Measurements from ENCODE around the gene DNASE1.

DNASE1 gene

GRCh38 chr16:3665508-3665907, 11.0 kb downstream of the DNASE1 start:
- no peak for DNase-seq

GRCh38 chr16:3668626-3669025, 14.1 kb downstream of the DNASE1 start:
- DNase-seq, result no peak

GRCh38 chr16:3669082-3669481, 14.6 kb downstream of the DNASE1 start:
- DNase-seq, result no peak

GRCh38 chr16:3670711-3671110, 16.2 kb downstream of the DNASE1 start:
- no peak for DNase-seq

GRCh38 chr16:3671424-3671823, 16.9 kb downstream of the DNASE1 start:
- DNase-seq, result no peak

- no peak for DNase-seq
These were observed 18.1 kb downstream of the DNASE1 start for GRCh38 chr16:3672571-3673041.

GRCh38 chr16:3673201-3673600, 18.7 kb downstream of the DNASE1 start:
- no peak for DNase-seq

- no peak for DNase-seq
These were observed 19.3 kb downstream of the DNASE1 start for GRCh38 chr16:3673676-3674377.

- no peak for DNase-seq
These were observed 20.2 kb downstream of the DNASE1 start for GRCh38 chr16:3674513-3675295.

GRCh38 chr16:3675601-3676130, 21.2 kb downstream of the DNASE1 start:
- no peak for DNase-seq

- no peak for DNase-seq
These were observed 23.5 kb downstream of the DNASE1 start for GRCh38 chr16:3677994-3678393.

GRCh38 chr16:3681206-3681605, 26.7 kb downstream of the DNASE1 start:
- no peak for DNase-seq

- DNase-seq, result no peak
These were observed 32.5 kb downstream of the DNASE1 start for GRCh38 chr16:3687021-3687420.

- DNase-seq, result no peak
These were observed 33.3 kb downstream of the DNASE1 start for GRCh38 chr16:3687792-3688191.

- DNase-seq, result no peak
These were observed 35.2 kb downstream of the DNASE1 start for GRCh38 chr16:3689731-3690130.

- DNase-seq, result peak; percentile 82
These were observed 36.0 kb downstream of the DNASE1 start for GRCh38 chr16:3690470-3690928.

GRCh38 chr16:3690980-3691720, 36.7 kb downstream of the DNASE1 start:
- DNase-seq, result no peak

- no peak for DNase-seq
These were observed 37.3 kb downstream of the DNASE1 start for GRCh38 chr16:3691761-3692160.

- DNase-seq, result no peak
These were observed 39.6 kb downstream of the DNASE1 start for GRCh38 chr16:3694051-3694450.

- DNase-seq, result no peak
These were observed 41.3 kb downstream of the DNASE1 start for GRCh38 chr16:3695610-3696369.

GRCh38 chr16:3696425-3697218, 42.1 kb downstream of the DNASE1 start:
- no peak for DNase-seq

GRCh38 chr16:3698941-3699340, 44.5 kb downstream of the DNASE1 start:
- DNase-seq, result no peak

Measured in stimulated activated CD4-positive, alpha-beta T cell treated with anti-CD3 and anti-CD28 coated beads, Interleukin-1b, Interleukin-23, amount 100 ng/mL, for 48 hours (primary cell).